ENCODE results near the gene PLCD3.

Gene PLCD3

GRCh38 chr17:45132572-45133463 lies 503 bp upstream of the PLCD3 start:
- peaks cover 16% of the 10 kb centered on the region for H3K4me1 ChIP-seq (ENCODE audit: control insufficient read depth, insufficient read depth, low read length)
- H3K27me3 ChIP-seq (ENCODE audit: control insufficient read depth, insufficient read depth, low read length, poor library complexity, severe bottlenecking): peaks cover 3% of the 10 kb centered on the region
- no peaks in the 10 kb centered on the region for H3K36me3 ChIP-seq (ENCODE audit: control insufficient read depth, insufficient read depth, low read length)
- H3K27ac ChIP-seq (ENCODE audit: insufficient read depth, low read depth, low read length, poor library complexity, severe bottlenecking): peak overlapping the region; percentile 26
- H3K4me3 ChIP-seq (ENCODE audit: insufficient read depth, low read depth, low read length): peak overlapping the region; percentile 67
- WGBS, 2 experiments: 3% methylated on average over 71 of the region's 71 CpGs
- H3K9me3 ChIP-seq (ENCODE audit: control insufficient read depth, low read length): no peaks in the 10 kb centered on the region

DNA sequence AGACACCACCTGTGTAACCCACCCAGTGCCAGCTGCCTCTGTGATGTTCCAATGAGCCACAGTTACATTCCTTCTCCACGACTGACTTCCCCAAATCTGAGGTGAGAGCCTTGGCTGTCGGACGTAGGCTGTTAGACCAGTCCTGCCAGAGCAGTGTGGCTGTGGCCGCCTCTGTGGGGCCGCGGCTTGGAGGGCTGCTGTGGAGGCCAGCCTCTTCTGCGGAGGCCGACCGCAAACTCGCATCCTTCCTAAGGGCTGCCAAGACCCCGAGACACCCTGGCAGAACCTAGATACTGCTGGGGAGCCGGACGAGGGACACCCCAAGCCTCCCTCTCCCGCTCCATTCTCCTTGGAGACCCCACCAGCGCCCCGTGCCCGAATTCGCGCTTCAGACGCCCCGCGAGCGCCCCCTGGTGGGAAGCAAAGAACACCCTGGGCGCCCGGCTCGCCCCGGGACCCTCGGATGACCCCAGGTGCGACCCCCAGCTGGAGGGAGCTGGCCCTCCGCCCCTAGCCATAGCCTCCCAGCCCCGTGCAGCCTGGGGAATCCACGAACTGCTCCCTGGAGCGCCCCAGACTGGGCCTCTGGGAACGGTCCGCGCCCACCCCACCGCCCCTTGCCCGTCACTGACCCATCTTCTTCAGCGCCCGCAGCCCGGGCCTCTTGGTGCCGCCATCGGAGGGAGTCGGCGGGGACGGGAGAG lies 547 bp downstream of the PLCD3 start:
- Histone ChIP-seq H3K4me1 (ENCODE audit: control insufficient read depth, insufficient read depth, low read length) (peaks cover 16% of the 10 kb centered on the region), H3K27ac (ENCODE audit: insufficient read depth, low read depth, low read length, poor library complexity, severe bottlenecking) (peak overlapping the region; percentile 50), H3K36me3 (ENCODE audit: control insufficient read depth, insufficient read depth, low read length) (no peaks in the 10 kb centered on the region), H3K9me3 (ENCODE audit: control insufficient read depth, low read length) (no peaks in the 10 kb centered on the region), H3K27me3 (ENCODE audit: control insufficient read depth, insufficient read depth, low read length, poor library complexity, severe bottlenecking) (peaks cover 3% of the 10 kb centered on the region), H3K4me3 (ENCODE audit: insufficient read depth, low read depth, low read length) (peak overlapping the region; percentile 67)
- WGBS, 2 experiments: 16% methylated on average over 46 of the region's 46 CpGs

DNA sequence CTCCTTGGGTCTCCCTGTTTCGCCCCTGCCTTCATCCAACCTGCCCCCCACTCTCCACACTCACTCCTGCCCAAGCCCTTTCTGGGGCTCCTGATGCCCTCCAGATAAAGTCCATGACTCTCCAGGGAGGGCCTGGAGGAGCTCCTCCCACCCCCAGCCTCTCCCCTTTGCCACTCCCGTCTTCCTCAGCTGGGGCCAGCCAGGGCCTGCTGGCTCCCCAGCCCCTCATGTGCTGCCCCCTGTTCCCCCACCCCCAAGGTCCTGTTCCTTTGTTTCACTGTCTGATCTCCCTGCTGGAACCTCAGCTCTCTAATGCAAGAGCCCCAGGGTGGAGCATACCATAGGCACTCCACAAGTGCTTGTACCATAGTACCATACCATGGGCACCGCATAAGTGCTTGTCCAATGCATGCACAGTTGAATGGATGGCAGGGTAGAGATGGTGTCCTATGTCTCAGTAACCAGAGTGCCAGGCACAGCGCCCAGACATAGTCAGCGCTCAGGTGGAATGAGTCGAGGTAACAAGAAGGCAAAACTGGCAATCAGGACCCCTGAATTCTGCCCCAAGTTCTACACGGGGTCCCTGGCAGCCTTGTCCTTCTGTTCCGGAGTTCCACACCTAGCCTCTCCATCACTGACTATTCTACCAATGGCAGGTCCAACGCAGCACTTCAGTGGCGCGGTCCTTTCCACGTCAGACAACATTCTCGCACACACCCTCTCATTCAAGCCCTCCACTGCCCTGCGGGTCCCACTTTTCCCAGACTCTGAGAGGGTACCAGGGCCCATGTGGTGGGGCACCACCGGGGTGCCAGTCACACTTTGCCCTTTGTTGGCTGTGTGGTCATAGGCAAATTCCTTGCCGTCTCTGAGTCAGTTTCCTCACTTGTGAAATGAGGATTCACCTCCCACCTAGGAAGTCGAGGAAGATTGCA lies 1.4 kb downstream of the PLCD3 start:
- Histone ChIP-seq H3K4me1 (ENCODE audit: control insufficient read depth, insufficient read depth, low read length) (peaks cover 16% of the 10 kb centered on the region), H3K27ac (ENCODE audit: insufficient read depth, low read depth, low read length, poor library complexity, severe bottlenecking) (no peak overlapping the region), H3K27me3 (ENCODE audit: control insufficient read depth, insufficient read depth, low read length, poor library complexity, severe bottlenecking) (peaks cover 3% of the 10 kb centered on the region), H3K4me3 (ENCODE audit: insufficient read depth, low read depth, low read length) (no peak overlapping the region), H3K9me3 (ENCODE audit: control insufficient read depth, low read length) (no peaks in the 10 kb centered on the region), H3K36me3 (ENCODE audit: control insufficient read depth, insufficient read depth, low read length) (no peaks in the 10 kb centered on the region)
- 90 to 92% methylated on average over 17 of the region's 17 CpGs for WGBS, 2 experiments

GRCh38 chr17:45129940-45130680 lies 2.2 kb downstream of the PLCD3 start:
- H3K4me3 ChIP-seq (ENCODE audit: insufficient read depth, low read depth, low read length): no peak overlapping the region

DNA sequence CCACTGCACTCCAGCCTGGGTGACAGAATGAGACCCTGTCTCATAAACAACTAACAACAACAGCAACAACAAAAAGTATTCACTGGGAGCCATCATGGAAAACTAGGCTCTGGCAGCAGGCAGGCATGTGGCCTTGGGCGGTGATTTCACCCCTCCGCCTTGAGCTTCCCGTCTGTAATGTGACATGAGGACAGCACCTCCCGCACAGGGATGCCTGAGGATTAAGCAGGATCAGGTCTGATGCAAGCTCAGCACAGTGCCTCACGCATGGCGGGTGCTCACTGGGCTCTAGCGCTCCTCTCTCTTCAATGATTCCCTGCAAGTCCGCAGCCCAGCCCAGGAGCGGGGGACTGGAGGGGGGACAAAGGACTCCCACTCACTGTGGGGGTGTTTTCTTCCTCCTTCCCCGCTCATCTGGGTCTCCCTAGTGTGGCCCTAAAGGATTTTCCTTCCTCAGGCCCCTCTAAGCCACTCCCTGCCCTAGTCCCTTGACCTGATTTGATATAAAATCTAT lies 2.8 kb downstream of the PLCD3 start:
- no peaks in the 10 kb centered on the region for H3K36me3 ChIP-seq (ENCODE audit: control insufficient read depth, insufficient read depth, low read length)
- no peak overlapping the region for H3K4me3 ChIP-seq (ENCODE audit: insufficient read depth, low read depth, low read length)
- peaks cover 16% of the 10 kb centered on the region for H3K4me1 ChIP-seq (ENCODE audit: control insufficient read depth, insufficient read depth, low read length)
- H3K27ac ChIP-seq (ENCODE audit: insufficient read depth, low read depth, low read length, poor library complexity, severe bottlenecking): no peak overlapping the region
- H3K9me3 ChIP-seq (ENCODE audit: control insufficient read depth, low read length): no peaks in the 10 kb centered on the region
- WGBS, 2 experiments: 72 to 78% methylated on average over 10 of the region's 10 CpGs
- peaks cover 3% of the 10 kb centered on the region for H3K27me3 ChIP-seq (ENCODE audit: control insufficient read depth, insufficient read depth, low read length, poor library complexity, severe bottlenecking)

More at GRCh38 chr17:45129940-45130680, 2.2 kb downstream of the PLCD3 start:
- 85 to 88% methylated on average over 13 of the region's 13 CpGs for WGBS, 2 experiments
- Histone ChIP-seq H3K9me3 (ENCODE audit: control insufficient read depth, low read length) (no peaks in the 10 kb centered on the region), H3K36me3 (ENCODE audit: control insufficient read depth, insufficient read depth, low read length) (no peaks in the 10 kb centered on the region), H3K27me3 (ENCODE audit: control insufficient read depth, insufficient read depth, low read length, poor library complexity, severe bottlenecking) (peaks cover 3% of the 10 kb centered on the region), H3K27ac (ENCODE audit: insufficient read depth, low read depth, low read length, poor library complexity, severe bottlenecking) (no peak overlapping the region), H3K4me1 (ENCODE audit: control insufficient read depth, insufficient read depth, low read length) (peaks cover 16% of the 10 kb centered on the region)

DNA sequence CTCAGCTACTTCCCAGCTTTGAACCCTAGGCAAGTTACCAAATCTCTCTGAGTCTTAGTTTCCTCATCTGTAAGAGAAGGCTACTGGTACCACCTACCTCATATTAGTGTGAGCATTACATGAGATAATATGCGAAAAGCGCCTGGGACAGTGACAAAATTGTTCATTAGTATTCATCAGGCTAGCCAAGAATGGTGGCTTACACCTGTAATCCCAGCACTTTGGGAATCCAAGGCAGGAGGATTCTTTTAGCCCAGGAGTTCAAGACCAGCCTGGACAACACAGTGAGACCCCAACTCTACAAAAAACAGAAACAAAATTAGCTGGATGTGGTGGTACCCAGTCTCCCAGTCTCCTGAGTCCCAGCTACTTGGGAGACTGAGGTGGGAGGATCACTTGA lies 3.3 kb downstream of the PLCD3 start:
- no peak overlapping the region for H3K4me3 ChIP-seq (ENCODE audit: insufficient read depth, low read depth, low read length)
- H3K36me3 ChIP-seq (ENCODE audit: control insufficient read depth, insufficient read depth, low read length): no peaks in the 10 kb centered on the region
- 92 to 95% methylated on average over 2 of the region's 2 CpGs for WGBS, 2 experiments
- H3K27me3 ChIP-seq (ENCODE audit: control insufficient read depth, insufficient read depth, low read length, poor library complexity, severe bottlenecking): peaks cover 3% of the 10 kb centered on the region
- no peak overlapping the region for H3K27ac ChIP-seq (ENCODE audit: insufficient read depth, low read depth, low read length, poor library complexity, severe bottlenecking)
- no peaks in the 10 kb centered on the region for H3K9me3 ChIP-seq (ENCODE audit: control insufficient read depth, low read length)
- H3K4me1 ChIP-seq (ENCODE audit: control insufficient read depth, insufficient read depth, low read length): peaks cover 16% of the 10 kb centered on the region

DNA sequence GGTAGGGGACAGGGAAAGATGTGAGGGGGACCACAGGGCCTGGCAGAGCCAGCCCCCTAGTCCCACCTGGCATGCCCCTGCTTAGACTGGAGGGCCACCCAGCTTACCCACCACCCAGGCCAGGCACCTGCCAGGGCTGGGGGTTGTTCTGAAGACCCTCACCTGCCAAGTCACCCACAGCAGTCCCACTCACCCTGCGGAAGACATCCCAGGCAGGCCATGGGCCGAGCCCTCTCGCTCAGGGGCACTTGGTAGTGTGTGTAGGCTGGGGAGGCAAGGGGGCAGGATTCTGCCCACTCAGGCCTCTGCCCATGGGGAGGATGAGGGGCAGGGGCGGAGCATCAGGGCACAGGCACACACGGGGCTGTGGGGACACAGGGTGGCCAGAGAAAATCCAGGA lies 4.0 kb downstream of the PLCD3 start:
- Histone ChIP-seq H3K27ac (ENCODE audit: insufficient read depth, low read depth, low read length, poor library complexity, severe bottlenecking) (no peak overlapping the region), H3K27me3 (ENCODE audit: control insufficient read depth, insufficient read depth, low read length, poor library complexity, severe bottlenecking) (peaks cover 3% of the 10 kb centered on the region), H3K4me3 (ENCODE audit: insufficient read depth, low read depth, low read length) (no peak overlapping the region), H3K9me3 (ENCODE audit: control insufficient read depth, low read length) (no peaks in the 10 kb centered on the region), H3K4me1 (ENCODE audit: control insufficient read depth, insufficient read depth, low read length) (peaks cover 16% of the 10 kb centered on the region), H3K36me3 (ENCODE audit: control insufficient read depth, insufficient read depth, low read length) (no peaks in the 10 kb centered on the region)
- WGBS, 2 experiments: 91 to 93% methylated on average over 5 of the region's 5 CpGs

DNA sequence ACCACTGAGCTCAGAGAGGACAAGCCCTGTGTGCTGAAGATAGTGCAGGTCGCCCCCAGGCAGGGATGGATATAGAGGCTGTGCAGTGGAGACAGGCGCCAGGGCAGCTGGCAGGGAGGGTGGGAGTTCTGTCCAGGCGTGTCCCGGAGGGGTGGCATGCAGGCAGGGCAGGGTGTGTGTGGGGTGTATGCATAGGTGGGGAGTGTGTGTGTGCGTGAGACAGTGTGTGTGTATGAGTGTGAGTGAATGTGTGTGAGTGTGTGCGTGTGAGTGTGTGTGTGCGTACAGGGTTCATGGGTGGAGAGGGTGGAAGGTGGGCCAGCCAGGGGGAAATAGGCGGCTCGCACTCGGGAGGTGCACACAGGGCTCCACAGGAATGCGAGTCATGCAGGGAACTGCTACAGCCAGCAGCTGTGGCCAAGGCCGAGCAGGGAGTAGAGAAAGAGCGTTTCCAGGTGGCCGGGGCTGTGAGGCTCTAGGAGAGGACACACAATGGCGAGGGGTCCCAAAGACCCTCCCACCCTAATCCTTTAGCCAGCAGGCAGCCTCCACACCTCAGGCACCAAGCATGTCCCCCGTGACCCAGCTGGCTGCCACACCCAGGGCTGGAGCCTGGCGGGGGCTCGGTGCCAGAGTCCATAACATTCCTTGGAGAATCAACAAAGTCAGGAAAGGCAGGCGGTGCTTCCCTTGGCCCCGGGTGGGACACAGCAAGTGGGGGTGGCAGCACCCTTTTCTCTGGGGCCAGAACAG lies 4.6 kb downstream of the PLCD3 start:
- Histone ChIP-seq H3K36me3 (ENCODE audit: control insufficient read depth, insufficient read depth, low read length) (no peaks in the 10 kb centered on the region), H3K4me1 (ENCODE audit: control insufficient read depth, insufficient read depth, low read length) (peaks cover 16% of the 10 kb centered on the region), H3K4me3 (ENCODE audit: insufficient read depth, low read depth, low read length) (no peak overlapping the region), H3K27ac (ENCODE audit: insufficient read depth, low read depth, low read length, poor library complexity, severe bottlenecking) (no peak overlapping the region), H3K27me3 (ENCODE audit: control insufficient read depth, insufficient read depth, low read length, poor library complexity, severe bottlenecking) (peaks cover 1% of the 10 kb centered on the region), H3K9me3 (ENCODE audit: control insufficient read depth, low read length) (no peaks in the 10 kb centered on the region)
- 65 to 68% methylated on average over 20 of the region's 20 CpGs for WGBS, 2 experiments

GRCh38 chr17:45127207-45127547 lies 5.1 kb downstream of the PLCD3 start:
- H3K36me3 ChIP-seq (ENCODE audit: control insufficient read depth, insufficient read depth, low read length): no peaks in the 10 kb centered on the region
- no peaks in the 10 kb centered on the region for H3K27me3 ChIP-seq (ENCODE audit: control insufficient read depth, insufficient read depth, low read length, poor library complexity, severe bottlenecking)
- WGBS, 2 experiments: 89 to 95% methylated on average over 8 of the region's 8 CpGs
- no peaks in the 10 kb centered on the region for H3K9me3 ChIP-seq (ENCODE audit: control insufficient read depth, low read length)
- H3K4me3 ChIP-seq (ENCODE audit: insufficient read depth, low read depth, low read length): no peak overlapping the region
- H3K4me1 ChIP-seq (ENCODE audit: control insufficient read depth, insufficient read depth, low read length): peaks cover 16% of the 10 kb centered on the region
- H3K27ac ChIP-seq (ENCODE audit: insufficient read depth, low read depth, low read length, poor library complexity, severe bottlenecking): no peak overlapping the region
